HepG2 (cell line): ENCODE results near the gene DUOXA1. TPM values are rescaled to one million over a fixed set of nuclear protein-coding genes. Genes with fewer than 3 reads are reported as not detected.

Experiments
- ATAC-seq: fragments of 200-7000 bp; cut with Tn5 transposase; 3 replicates; pipeline ENCODE4 v1.9.1; 2020; ENCODE audit warnings: mild to moderate bottlenecking, moderate library complexity
- BruUV-seq: library from RNA; stranded (reverse); fragments of 400-500 nt; replicated peaks from 2 replicates; lab custom pipeline; 2021; lab: Mats Ljungman, UMichigan
- CTCF ChIA-PET: fragments of 300-600 bp; formaldehyde crosslinking; extraction: SDS; loops from one replicate; lab custom pipeline; 2021; ENCODE audit warnings: low total read pairs, inconsistent platforms, low intra/inter-chr PET ratio; lab: Yijun Ruan, JAX
- POLR2A ChIA-PET: fragments of 350-600 bp; sonication (Branson Sonifier 250); formaldehyde crosslinking; loops from one replicate; lab custom pipeline; 2020; ENCODE audit warnings: antibody characterized with exemption, inconsistent platforms; lab: Yijun Ruan, JAX
- DNase-seq: peaks from one replicate; pipeline ENCODE4 v3.0.0-alpha.2; 2015; ENCODE audit warnings: low spot score
- FAIRE-seq: peaks from 3 replicates; lab custom pipeline; 2011; peaks lifted over from hg19 to GRCh38; lab: Jason Lieb, UNC
- H2AFZ ChIP-seq: one replicate; pipeline ENCODE4 v1.6.1; 2011; ENCODE audit warnings: low read length, inconsistent platforms
- H3K27ac ChIP-seq: fragments of 300-600 bp; 3 replicates; pipeline ENCODE4 v1.8.0; 2011; ENCODE audit warnings: mixed run types, mild to moderate bottlenecking, mixed read lengths, low read length, inconsistent platforms; ENCODE audit not compliant: insufficient read depth; ENCODE audit errors: extremely low read length
- H3K27me3 ChIP-seq, 2 experiments: fragments of 200-600 bp in 1 of 2; 2 replicates in 1 of 2; 3 replicates in 1 of 2; pipeline versions ENCODE4 v1.6.0 to v1.8.0; 2011; ENCODE audit warnings: low read length in 2 of 2, mild to moderate bottlenecking in 2 of 2, moderate library complexity in 2 of 2, inconsistent platforms in 1 of 2; ENCODE audit not compliant: insufficient read depth in 2 of 2, control insufficient read depth in 1 of 2
- H3K36me3 ChIP-seq, 2 experiments: fragments of 200-600 bp in 1 of 2; replicated peaks in 1 of 2; 2 replicates in 1 of 2; 3 replicates in 1 of 2; pipeline versions ENCODE4 v1.5.1 to v1.8.0; 2011; ENCODE audit warnings: low read length in 2 of 2, inconsistent platforms in 1 of 2; ENCODE audit not compliant: insufficient read depth in 2 of 2, control insufficient read depth in 1 of 2
- H3K4me1 ChIP-seq: 2 replicates; pipeline ENCODE4 v1.5.1; 2012; ENCODE audit warnings: low read length, inconsistent platforms; ENCODE audit not compliant: insufficient read depth
- H3K4me2 ChIP-seq: 2 replicates; pipeline ENCODE4 v1.6.0; 2011; ENCODE audit warnings: low read depth, low read length, inconsistent platforms
- H3K4me3 ChIP-seq, 3 experiments: fragments of 200-600 bp in 1 of 3; sonication (generic), shearing (Covaris generic) in 1 of 3; replicated peaks in 1 of 3; 2 replicates each; pipeline ENCODE4 v1.5.1; 2011 to 2016; ENCODE audit warnings: low read length in 3 of 3, inconsistent platforms in 2 of 3, low read depth in 2 of 3, mild to moderate bottlenecking in 2 of 3, control low read depth in 1 of 3, mixed read lengths in 1 of 3; ENCODE audit not compliant: insufficient read depth in 1 of 3
- H3K79me2 ChIP-seq: one replicate; pipeline ENCODE4 v1.6.1; 2011; ENCODE audit warnings: low read length, inconsistent platforms; ENCODE audit not compliant: insufficient read depth
- H3K9ac ChIP-seq: 2 replicates; pipeline ENCODE4 v1.6.0; 2011; ENCODE audit warnings: mild to moderate bottlenecking, low read depth, low read length, inconsistent platforms; ENCODE audit not compliant: insufficient read depth
- H3K9me3 ChIP-seq: 2 replicates; pipeline ENCODE4 v1.5.1; 2012; ENCODE audit warnings: mild to moderate bottlenecking, low read length
- H4K20me1 ChIP-seq: 2 replicates; pipeline ENCODE4 v1.6.0; 2011; ENCODE audit warnings: inconsistent platforms, mild to moderate bottlenecking, low read length, moderate library complexity; ENCODE audit not compliant: insufficient read depth
- KDM3A ChIP-seq: IDR thresholded peaks from 2 replicates; pipeline ENCODE4 v1.6.1; 2018; ENCODE audit warnings: low read depth, missing compliant biosample characterization
- ZNF253 ChIP-seq: sonication (generic); formaldehyde crosslinking; IDR thresholded peaks from 2 replicates; pipeline ENCODE4 v1.8.0; 2022; ENCODE audit warnings: mild to moderate bottlenecking, missing genetic modification reagents, borderline replicate concordance
- ZNF549 ChIP-seq: sonication (generic); formaldehyde crosslinking; IDR thresholded peaks from 2 replicates; pipeline ENCODE4 v1.5.0; 2020; ENCODE audit warnings: missing genetic modification reagents
- ZNF674 ChIP-seq: sonication (generic); formaldehyde crosslinking; IDR thresholded peaks from 2 replicates; pipeline ENCODE4 v1.5.0; 2020; ENCODE audit warnings: low read depth, mild to moderate bottlenecking, missing genetic modification reagents
- WGBS: methylation state at CpG from one replicate; pipeline ENCODE4 v1.1.6; 2017; ENCODE audit warnings: low lambda C conversion rate; 5-methylcytosine and 5-hydroxymethylcytosine counted together
- in situ Hi-C: cut with HindIII; loops from 2 replicates; pipeline ENCODE4 v1.10.0; 2017; ENCODE audit warnings: low pct_unique_long_range_greater_than_20kb; ENCODE audit not compliant: extremely low pct_ligation_motif_present
- intact Hi-C: fragments of 100-400 bp; cut with micrococcal nuclease; formaldehyde crosslinking; loops from one replicate; pipeline ENCODE4 v1.10.0; 2022; ENCODE audit not compliant: unreplicated experiment
- polyA plus RNA-seq, 8 experiments: library from polyadenylated mRNA; depleted of rRNA in 3 of 8; stranded (reverse) in 7 of 8; unstranded in 1 of 8; fragments of >200 nt; fragmentation: Illumina TruSeq in 4 of 8; extraction: Trizol in 4 of 8; gene quantifications; 2 replicates each; pipeline versions ENCODE4 v1.2.1 to v1.2.3, GENCODE V29; 2011 to 2016; ENCODE audit warnings: low read depth in 4 of 8, missing spikeins in 1 of 8, mixed read lengths in 1 of 8; ENCODE audit not compliant: insufficient read depth in 1 of 8
- total RNA-seq, 5 experiments: library from RNA; depleted of rRNA; stranded (reverse); fragments of >200 nt; fragmentation: Illumina TruSeq; extraction: Trizol; gene quantifications; 2 replicates each; pipeline ENCODE4 v1.2.3, GENCODE V29; 2016; ENCODE audit warnings: low read depth in 1 of 5
- TF ChIP-seq, protein P1 (sequence below): sonication (generic); formaldehyde crosslinking; IDR thresholded peaks from 2 replicates; pipeline ENCODE4 v1.5.1; 2020; ENCODE audit warnings: missing genetic modification reagents, mild to moderate bottlenecking, borderline replicate concordance
- TF ChIP-seq, protein P2 (sequence below): sonication (generic); formaldehyde crosslinking; IDR thresholded peaks from 2 replicates; pipeline ENCODE4 v1.8.0; 2022; ENCODE audit warnings: missing genetic modification reagents, low read depth, mild to moderate bottlenecking, borderline replicate concordance

Gene DUOXA1
- total and polyA plus RNA-seq, 2 of the 13 experiments (the other 11 are each of a cell fraction or from before 2014, with no cell fraction given), result not detected

DNA sequence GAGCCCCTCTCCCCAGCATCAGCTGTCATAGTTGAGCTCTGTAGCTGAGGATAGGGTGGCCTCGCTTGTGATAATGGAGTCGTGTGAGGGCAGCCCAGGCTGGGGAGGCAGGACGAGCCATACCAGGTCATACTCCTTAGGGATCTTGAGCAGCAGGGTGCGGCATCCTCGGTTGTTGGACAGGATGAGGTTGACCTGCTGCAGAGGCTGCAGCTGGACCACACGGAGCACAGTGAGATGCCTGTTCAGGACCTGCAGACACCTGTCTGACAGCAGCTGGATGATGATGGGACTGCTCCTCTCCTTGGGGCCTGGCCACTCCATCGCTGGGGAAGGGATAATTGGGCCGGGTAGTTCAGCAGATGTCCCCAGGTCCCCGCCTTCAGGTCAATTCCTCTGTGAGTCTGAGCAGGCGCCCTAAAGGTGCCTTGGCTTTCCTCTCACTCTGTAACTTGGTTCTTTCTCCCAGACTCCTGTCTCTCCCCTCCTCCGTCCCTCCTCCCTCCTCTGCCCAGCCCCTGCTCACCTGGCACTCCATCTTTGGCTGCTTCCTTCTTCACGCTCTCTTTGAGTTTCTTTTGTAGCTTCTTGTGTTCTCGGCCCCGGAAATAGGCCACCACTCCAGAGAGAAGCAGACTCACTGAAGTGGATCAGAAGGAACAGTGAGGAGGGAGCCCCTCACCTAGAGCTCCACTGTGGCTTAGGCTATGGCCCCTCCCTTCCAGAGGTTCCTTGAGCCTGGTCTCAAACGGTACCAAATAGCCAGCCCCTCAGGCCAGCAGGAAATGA, 23.5 kb downstream of the DUOXA1 start:
- no peak overlapping the region for H3K9ac ChIP-seq
- H3K79me2 ChIP-seq, result no peaks in the 10 kb centered on the region
- DNase-seq (no peak), ATAC-seq (no peak), FAIRE-seq (no peak)
- BruUV-seq, result no TSS peak
- ChIA-PET CTCF (no interaction called here), POLR2A (no interaction called here)
- H4K20me1 ChIP-seq, result no peaks in the 10 kb centered on the region
- in situ Hi-C loops, result no loop called here
- intact Hi-C loops, result no loop called here
- no peak overlapping the region for H3K4me3 ChIP-seq
- peaks cover 6 to 34% of the 10 kb centered on the region in 2 experiments; a peak in 4 of 5 replicates for H3K27me3 ChIP-seq
- no peak overlapping the region for H3K4me2 ChIP-seq
- H3K27ac ChIP-seq, result no peak overlapping the region
- TF ChIP-seq ZNF253 (CRISPR knock-in tag) (no peak), ZNF549 (no peak), ZNF674 (CRISPR knock-in tag) (no peak), KDM3A (CRISPR knock-in tag) (no peak)
- TF ChIP-seq, protein P1, sequence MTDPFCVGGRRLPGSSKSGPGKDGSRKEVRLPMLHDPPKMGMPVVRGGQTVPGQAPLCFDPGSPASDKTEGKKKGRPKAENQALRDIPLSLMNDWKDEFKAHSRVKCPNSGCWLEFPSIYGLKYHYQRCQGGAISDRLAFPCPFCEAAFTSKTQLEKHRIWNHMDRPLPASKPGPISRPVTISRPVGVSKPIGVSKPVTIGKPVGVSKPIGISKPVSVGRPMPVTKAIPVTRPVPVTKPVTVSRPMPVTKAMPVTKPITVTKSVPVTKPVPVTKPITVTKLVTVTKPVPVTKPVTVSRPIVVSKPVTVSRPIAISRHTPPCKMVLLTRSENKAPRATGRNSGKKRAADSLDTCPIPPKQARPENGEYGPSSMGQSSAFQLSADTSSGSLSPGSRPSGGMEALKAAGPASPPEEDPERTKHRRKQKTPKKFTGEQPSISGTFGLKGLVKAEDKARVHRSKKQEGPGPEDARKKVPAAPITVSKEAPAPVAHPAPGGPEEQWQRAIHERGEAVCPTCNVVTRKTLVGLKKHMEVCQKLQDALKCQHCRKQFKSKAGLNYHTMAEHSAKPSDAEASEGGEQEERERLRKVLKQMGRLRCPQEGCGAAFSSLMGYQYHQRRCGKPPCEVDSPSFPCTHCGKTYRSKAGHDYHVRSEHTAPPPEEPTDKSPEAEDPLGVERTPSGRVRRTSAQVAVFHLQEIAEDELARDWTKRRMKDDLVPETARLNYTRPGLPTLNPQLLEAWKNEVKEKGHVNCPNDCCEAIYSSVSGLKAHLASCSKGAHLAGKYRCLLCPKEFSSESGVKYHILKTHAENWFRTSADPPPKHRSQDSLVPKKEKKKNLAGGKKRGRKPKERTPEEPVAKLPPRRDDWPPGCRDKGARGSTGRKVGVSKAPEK (CRISPR knock-in tag), result no peak
- TF ChIP-seq, protein P2, sequence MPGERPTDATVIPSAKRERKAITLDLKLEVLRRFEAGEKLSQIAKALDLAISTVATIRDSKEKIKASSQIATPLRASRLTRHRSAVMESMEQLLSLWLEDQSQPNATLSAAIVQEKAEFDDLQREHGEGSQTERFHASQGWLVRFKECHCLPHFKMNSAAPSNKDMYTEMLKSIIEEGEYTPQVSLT (CRISPR knock-in tag), result no peak
- H3K36me3 ChIP-seq, result no peaks in the 10 kb centered on the region
- H3K4me1 ChIP-seq, result no peaks in the 10 kb centered on the region
- WGBS, result 37% methylated on average over 10 of the region's 15 CpGs
- no peaks in the 10 kb centered on the region for H3K9me3 ChIP-seq
- H2AFZ ChIP-seq, result no peak overlapping the region
